Astrocyte of the cerebellum (primary cell): ENCODE results near the gene NPY5R.

Experiments used
- DNase-seq: peaks from one replicate; pipeline ENCODE4 v3.0.0-alpha.2; 2011; ENCODE audit warnings: low read depth
- H3K4me3 ChIP-seq: 2 replicates; pipeline ENCODE4 v1.5.1; 2011; ENCODE audit warnings: mild to moderate bottlenecking, low read depth, low read length, moderate library complexity
- CTCF ChIP-seq: IDR thresholded peaks from 2 replicates; pipeline ENCODE4 v1.5.1; 2012; ENCODE audit warnings: low read length, low read depth, moderate library complexity, mild to moderate bottlenecking; ENCODE audit errors: missing control alignments
- in situ Hi-C: cut with HindIII; loops from 2 replicates; pipeline ENCODE4 v1.10.0; 2017; ENCODE audit warnings: low sequenced_read_pairs

NPY5R gene

GRCh38 chr4:163393471-163393870 lies 49.8 kb downstream of the NPY5R start:
- TF ChIP-seq CTCF = no peak
- no peak for DNase-seq
- no peak overlapping the region for H3K4me3 ChIP-seq
- in situ Hi-C loops = no loop called here

- TF ChIP-seq CTCF = no peak
- in situ Hi-C loops = no loop called here
- H3K4me3 ChIP-seq = no peak overlapping the region
- DNase-seq = no peak
These were observed 51.4 kb downstream of the NPY5R start for GRCh38 chr4:163395055-163395454.

GRCh38 chr4:163395758-163396157 lies 52.1 kb downstream of the NPY5R start:
- no peak for TF ChIP-seq CTCF
- H3K4me3 ChIP-seq = no peak overlapping the region
- in situ Hi-C loops = no loop called here
- no peak for DNase-seq

GRCh38 chr4:163398238-163398637 lies 54.5 kb downstream of the NPY5R start:
- no peak for DNase-seq
- in situ Hi-C loops = no loop called here
- TF ChIP-seq CTCF = no peak
- no peak overlapping the region for H3K4me3 ChIP-seq

- H3K4me3 ChIP-seq = no peak overlapping the region
- TF ChIP-seq CTCF = no peak
- DNase-seq = no peak
- in situ Hi-C loops = no loop called here
These were observed 57.2 kb downstream of the NPY5R start for GRCh38 chr4:163400911-163401310.
